Measurements from ENCODE around the gene MCUR1.

DNA sequence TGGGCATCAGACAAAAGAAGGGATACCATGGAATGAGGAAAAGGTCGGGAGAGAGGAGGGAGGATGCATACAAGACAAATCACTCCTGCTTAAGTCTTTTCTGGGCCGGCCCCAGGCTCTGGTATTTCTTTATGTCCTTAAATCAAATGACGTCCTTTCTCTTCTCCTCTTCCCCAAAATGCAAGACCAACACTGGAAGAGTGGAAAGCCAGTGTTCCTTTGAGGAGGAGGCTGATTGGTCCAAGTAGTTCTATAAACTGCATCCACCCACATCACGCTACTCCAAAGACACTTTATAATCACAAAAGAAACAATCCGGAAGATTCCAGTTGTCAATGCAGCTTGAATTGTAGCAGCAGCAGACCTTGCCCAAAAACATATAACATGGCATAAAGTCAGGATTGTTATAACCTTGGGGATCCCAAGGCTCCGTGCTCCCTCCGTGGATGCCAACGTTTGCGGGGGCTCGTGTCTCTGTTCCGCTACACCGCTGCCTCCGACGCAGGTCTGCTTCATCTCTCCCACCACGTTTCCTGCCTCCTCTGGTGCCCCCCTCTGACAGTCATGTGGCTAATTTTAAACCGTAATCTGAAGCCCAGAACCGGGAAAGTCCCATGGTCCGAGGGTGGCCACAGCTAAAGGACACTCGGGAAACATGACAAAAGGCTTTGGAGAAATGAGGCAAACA lies 47.1 kb downstream of the MCUR1 start:
- no peak for TF ChIP-seq GATA3 (IDR thresholded peaks at IDR 0.05; ENCODE audit: borderline replicate concordance)
- TF ChIP-seq CTCF (IDR thresholded peaks at IDR 0.05): no peak
- no peak for TF ChIP-seq CHD4 (IDR thresholded peaks at IDR 0.05; ENCODE audit: borderline replicate concordance)

Measured in A549 (cell line).